H1 (cell line): ENCODE results near the gene TBX21. TPM values are rescaled to one million over a fixed set of nuclear protein-coding genes. Genes with fewer than 3 reads are reported as not detected.

Experiments
- CTCF ChIA-PET: fragments of 300-600 bp; sonication (Branson Sonifier 250); formaldehyde crosslinking; loops from one replicate; lab custom pipeline; 2021; ENCODE audit not compliant: partially characterized antibody; lab: Charles Lee
- POLR2A ChIA-PET: fragments of 300-600 bp; sonication (Branson Sonifier 250); formaldehyde crosslinking; loops from one replicate; lab custom pipeline; 2021; ENCODE audit warnings: inconsistent platforms; ENCODE audit not compliant: partially characterized antibody; lab: Charles Lee
- DNase-seq, 2 experiments: peaks; one replicate each; pipeline versions ENCODE4 v3.0.0 to v3.0.0-alpha.2; 2010 to 2022; ENCODE audit warnings: low spot score in 2 of 2, low read depth in 1 of 2, mixed read lengths in 1 of 2
- FAIRE-seq: peaks from 2 replicates; lab custom pipeline; 2011; peaks lifted over from hg19 to GRCh38; lab: Jason Lieb, UNC
- H2AFZ ChIP-seq: 2 replicates; pipeline ENCODE4 v1.8.1; 2012; ENCODE audit warnings: low read length, inconsistent platforms
- H2AK5ac ChIP-seq: 2 replicates; pipeline ENCODE4 v1.6.1; 2013; ENCODE audit warnings: low read depth, low read length
- H2BK120ac ChIP-seq: replicated peaks from 2 replicates; pipeline ENCODE3; 2013; ENCODE audit warnings: low read depth, low read length, inconsistent platforms
- H2BK12ac ChIP-seq: 2 replicates; pipeline ENCODE4 v1.6.1; 2013; ENCODE audit warnings: low read depth, low read length
- H2BK15ac ChIP-seq: 2 replicates; pipeline ENCODE4 v1.6.1; 2013; ENCODE audit warnings: low read length
- H2BK20ac ChIP-seq: 2 replicates; pipeline ENCODE4 v1.6.1; 2013; ENCODE audit warnings: low read length
- H2BK5ac ChIP-seq: 2 replicates; pipeline ENCODE4 v1.6.1; 2013; ENCODE audit warnings: low read depth, low read length
- H3K14ac ChIP-seq: 2 replicates; pipeline ENCODE4 v1.6.1; 2013; ENCODE audit warnings: inconsistent platforms; ENCODE audit not compliant: insufficient read length
- H3K18ac ChIP-seq: 2 replicates; pipeline ENCODE4 v1.6.1; 2013; ENCODE audit warnings: low read length; ENCODE audit errors: extremely low read depth
- H3K23ac ChIP-seq: 2 replicates; pipeline ENCODE4 v1.6.1; 2013; ENCODE audit warnings: inconsistent platforms; ENCODE audit not compliant: insufficient read length
- H3K23me2 ChIP-seq: 2 replicates; pipeline ENCODE4 v1.6.1; 2013; ENCODE audit warnings: low read depth, low read length
- H3K27ac ChIP-seq: 2 replicates; pipeline ENCODE4 v1.6.1; 2011; ENCODE audit warnings: low read depth, low read length, inconsistent platforms
- H3K27me3 ChIP-seq, 4 experiments: replicated peaks in 1 of 4; 1 replicate in 1 of 4; 2 replicates in 3 of 4; pipeline versions ENCODE4 v1.6.1 to v1.8.1; 2011 to 2013; ENCODE audit warnings: low read length in 3 of 4, mild to moderate bottlenecking in 3 of 4, inconsistent platforms in 2 of 4, mixed read lengths in 2 of 4, moderate library complexity in 1 of 4; ENCODE audit not compliant: control insufficient read depth in 3 of 4, insufficient read depth in 3 of 4; ENCODE audit errors: extremely low read depth in 1 of 4
- H3K36me3 ChIP-seq, 4 experiments: 2 replicates each; pipeline versions ENCODE4 v1.6.1 to v1.8.1; 2011 to 2013; ENCODE audit warnings: mild to moderate bottlenecking in 4 of 4, low read length in 3 of 4, moderate library complexity in 2 of 4, control low read depth in 1 of 4, inconsistent platforms in 1 of 4; ENCODE audit not compliant: insufficient read depth in 4 of 4, control insufficient read depth in 2 of 4
- H3K4ac ChIP-seq: replicated peaks from 2 replicates; pipeline ENCODE3; 2013; ENCODE audit warnings: low read length, low read depth, mixed read lengths, inconsistent platforms; ENCODE audit not compliant: insufficient read length
- H3K4me1 ChIP-seq, 4 experiments: replicated peaks in 1 of 4; 1 replicate in 1 of 4; 2 replicates in 3 of 4; pipeline versions ENCODE4 v1.6.1 to v1.8.1; 2011 to 2013; ENCODE audit warnings: low read length in 3 of 4, inconsistent platforms in 2 of 4, mixed read lengths in 1 of 4; ENCODE audit not compliant: insufficient read depth in 4 of 4, control insufficient read depth in 3 of 4
- H3K4me2 ChIP-seq, 2 experiments: 2 replicates each; pipeline versions ENCODE4 v1.6.1 to v1.8.1; 2011 to 2013; ENCODE audit warnings: low read depth in 2 of 2, low read length in 2 of 2, control low read depth in 1 of 2, inconsistent platforms in 1 of 2, mild to moderate bottlenecking in 1 of 2; ENCODE audit not compliant: insufficient read depth in 1 of 2
- H3K4me3 ChIP-seq, 4 experiments: fragments of 200-600, 300-600 bp in 1 of 4; sonication (generic), shearing (Covaris generic), sonication (Bioruptor Twin) in 1 of 4; 2 replicates each; pipeline versions ENCODE4 v1.5.1 to v1.8.1; 2011 to 2016; ENCODE audit warnings: low read length in 4 of 4, low read depth in 3 of 4, control low read depth in 2 of 4, inconsistent platforms in 2 of 4, mild to moderate bottlenecking in 2 of 4, mixed read lengths in 1 of 4, moderate library complexity in 1 of 4; ENCODE audit not compliant: insufficient read depth in 2 of 4; ENCODE audit errors: extremely low read depth in 1 of 4
- H3K56ac ChIP-seq: replicated peaks from 2 replicates; pipeline ENCODE3; 2013; ENCODE audit warnings: low read depth, mild to moderate bottlenecking, mixed read lengths, low read length, inconsistent platforms; ENCODE audit not compliant: insufficient read length
- H3K79me1 ChIP-seq: 2 replicates; pipeline ENCODE4 v1.6.1; 2013; ENCODE audit warnings: low read depth, low read length, control low read depth
- H3K79me2 ChIP-seq, 2 experiments: 2 replicates each; pipeline versions ENCODE4 v1.6.1 to v1.8.1; 2012 to 2013; ENCODE audit warnings: low read length in 2 of 2, mild to moderate bottlenecking in 2 of 2, inconsistent platforms in 1 of 2; ENCODE audit not compliant: insufficient read depth in 2 of 2, control insufficient read depth in 1 of 2
- H3K9ac ChIP-seq, 4 experiments: replicated peaks in 1 of 4; 1 replicate in 1 of 4; 2 replicates in 3 of 4; pipeline versions ENCODE4 v1.6.1 to v1.8.1; 2011 to 2013; ENCODE audit warnings: low read depth in 3 of 4, low read length in 3 of 4, control low read depth in 2 of 4, mild to moderate bottlenecking in 2 of 4, moderate library complexity in 2 of 4, inconsistent platforms in 1 of 4; ENCODE audit errors: extremely low read depth in 1 of 4
- H3K9me3 ChIP-seq, 2 experiments: 2 replicates each; pipeline versions ENCODE4 v1.6.1 to v1.8.1; 2012 to 2013; ENCODE audit warnings: mild to moderate bottlenecking in 2 of 2, moderate library complexity in 2 of 2, control low read depth in 1 of 2, inconsistent platforms in 1 of 2, low read depth in 1 of 2, low read length in 1 of 2, mixed read lengths in 1 of 2; ENCODE audit not compliant: insufficient read depth in 2 of 2
- H4K20me1 ChIP-seq, 2 experiments: replicated peaks in 1 of 2; 2 replicates each; pipeline versions ENCODE3 to v1.8.1; 2011 to 2013; ENCODE audit warnings: inconsistent platforms in 2 of 2, low read length in 2 of 2, mild to moderate bottlenecking in 1 of 2; ENCODE audit not compliant: insufficient read depth in 2 of 2, control insufficient read depth in 1 of 2
- H4K5ac ChIP-seq: 2 replicates; pipeline ENCODE4 v1.6.1; 2013; ENCODE audit warnings: low read length, low read depth, mixed read lengths, inconsistent platforms; ENCODE audit not compliant: insufficient read length
- H4K8ac ChIP-seq: 2 replicates; pipeline ENCODE4 v1.8.0; 2013; ENCODE audit warnings: mild to moderate bottlenecking, moderate library complexity, low read length, inconsistent platforms; ENCODE audit not compliant: insufficient read depth; ENCODE audit errors: extremely low read depth
- H4K91ac ChIP-seq: replicated peaks from 2 replicates; pipeline ENCODE3; 2013; ENCODE audit warnings: low read length, mixed read lengths, inconsistent platforms; ENCODE audit not compliant: insufficient read length
- ASH2L ChIP-seq: fragments of 200-600, 300-600 bp; sonication (generic); IDR thresholded peaks from one replicate; pipeline ENCODE4 v1.7.1; 2017; ENCODE audit warnings: low read length
- BCL11A ChIP-seq, 2 experiments: IDR thresholded peaks; one replicate each; pipeline ENCODE4 v1.6.1; 2011; ENCODE audit warnings: low read depth in 2 of 2, low read length in 2 of 2, mild to moderate bottlenecking in 2 of 2
- CBX8 ChIP-seq: fragments of 300-800, 300-1000 bp; sonication (generic); IDR thresholded peaks from 2 replicates; pipeline ENCODE4 v1.7.1; 2016; ENCODE audit warnings: low read depth, low read length, borderline replicate concordance
- CTCF ChIP-seq, 3 experiments: IDR thresholded peaks; 1 replicate in 2 of 3; 2 replicates in 1 of 3; pipeline versions ENCODE4 v1.5.1 to v1.6.1; 2011; ENCODE audit warnings: low read length in 3 of 3, mild to moderate bottlenecking in 3 of 3, inconsistent platforms in 2 of 3, low read depth in 1 of 3, moderate library complexity in 1 of 3; ENCODE audit not compliant: insufficient read depth in 1 of 3; ENCODE audit errors: control extremely low read depth in 1 of 3
- HDAC6 ChIP-seq: IDR thresholded peaks from one replicate; pipeline ENCODE4 v1.7.1; 2012; ENCODE audit warnings: low read depth, mild to moderate bottlenecking, inconsistent platforms, low read length, moderate library complexity
- JUN ChIP-seq: IDR thresholded peaks from 2 replicates; pipeline ENCODE4 v1.6.1; 2011; ENCODE audit warnings: low read depth, mild to moderate bottlenecking, improper control_type of control experiment, low read length
- KDM4A ChIP-seq: IDR thresholded peaks from one replicate; pipeline ENCODE4 v1.7.1; 2012; ENCODE audit warnings: low read depth, mild to moderate bottlenecking, moderate library complexity, low read length, inconsistent platforms; ENCODE audit not compliant: severe bottlenecking
- NRF1 ChIP-seq: IDR thresholded peaks from 2 replicates; pipeline ENCODE4 v1.6.1; 2011; ENCODE audit warnings: mild to moderate bottlenecking, low read depth, low read length, improper control_type of control experiment
- POLR2AphosphoS5 ChIP-seq: IDR thresholded peaks from 2 replicates; pipeline ENCODE4 v1.6.1; 2011; ENCODE audit warnings: low read depth, low read length
- RXRA ChIP-seq: IDR thresholded peaks from 2 replicates; pipeline ENCODE4 v1.6.1; 2011; ENCODE audit warnings: low read depth, mild to moderate bottlenecking, low read length, moderate library complexity; ENCODE audit not compliant: insufficient read depth
- WGBS, 2 experiments: shearing (Covaris generic) in 1 of 2; methylation state at CpG; one replicate each; pipeline versions ENCODE4 v1.1.6 to v1.1.7; 2013 to 2015; ENCODE audit warnings: low lambda C conversion rate in 2 of 2, mixed read lengths in 2 of 2, inconsistent platforms in 1 of 2, low coverage in 1 of 2, missing lambda C conversion rate in 1 of 2; ENCODE audit not compliant: insufficient replicate concordance in 2 of 2, insufficient coverage in 1 of 2, insufficient read length in 1 of 2; ENCODE audit errors: extremely low coverage in 1 of 2, missing lambda C conversion rate in 1 of 2; 5-methylcytosine and 5-hydroxymethylcytosine counted together
- polyA plus RNA-seq, 7 experiments: library from polyadenylated mRNA; depleted of rRNA in 3 of 7; stranded (reverse) in 5 of 7; unstranded in 2 of 7; fragments of >200 nt in 5 of 7; fragments of 200-250 nt in 2 of 7; gene quantifications; 1 replicate in 5 of 7; 2 replicates in 1 of 7; 4 replicates in 1 of 7; pipeline versions ENCODE4 v1.2.1 to v1.2.3, GENCODE V29; 2011 to 2013; ENCODE audit warnings: missing spikeins in 2 of 7, mixed read lengths in 2 of 7
- total RNA-seq: library from RNA; stranded (reverse); fragmentation: NEBNext Ultra II Directional; extraction: Animal tissue kit (Norgen Biotek cat#: 25700); gene quantifications from 2 replicates; pipeline ENCODE4 v1.2.1, GENCODE V29; 2021

Gene TBX21
- total and polyA plus RNA-seq, 2 of the 8 experiments (the other 6 are each of a cell fraction or from before 2014, with no cell fraction given), result not detected

- ChIA-PET POLR2A (interaction anchor here (0.7 to 41.8 kb wide), 4 partner anchors 12 to 39 kb away, joined by 3 to 1575 read pairs (median 4); partner anchors contain the start of gene KPNB1), CTCF (interaction anchor here (10.3 to 19.8 kb wide), 2 partner anchors 14 to 33 kb away, joined by 146 to 441 read pairs; partner anchors contain the start of gene TBX21)
- H3K56ac ChIP-seq, result no peak overlapping the region
- H2BK12ac ChIP-seq, result no peak overlapping the region
- FAIRE-seq, result no peak
- no peak overlapping the region for H3K4me3 ChIP-seq
- DNase-seq, result no peak
- no peaks in the 10 kb centered on the region for H3K79me1 ChIP-seq
- H4K5ac ChIP-seq, result no peak overlapping the region
- no peak overlapping the region for H3K23ac ChIP-seq
- no peak overlapping the region for H4K91ac ChIP-seq
- no peaks in the 10 kb centered on the region; a peak in 1 of 7 replicates for H3K4me1 ChIP-seq
- H3K4me2 ChIP-seq, result no peak overlapping the region
- no peak overlapping the region for H2BK5ac ChIP-seq
- H2BK15ac ChIP-seq, result no peak overlapping the region
- H3K18ac ChIP-seq, result no peak overlapping the region
- H2AFZ ChIP-seq, result no peak overlapping the region
- no peak overlapping the region for H3K14ac ChIP-seq
- 90% methylated on average over 9 of the region's 12 CpGs; no CpG with 5 or more reads in 1 of the 2 experiments for WGBS, 2 experiments
- H2BK120ac ChIP-seq, result no peak overlapping the region
- no peaks in the 10 kb centered on the region for H3K36me3 ChIP-seq
- no peak for TF ChIP-seq KDM4A
- TF ChIP-seq BCL11A (IDR thresholded peaks at IDR 0.05; ENCODE audit: low read depth in 2 of 2, low read length in 2 of 2), result no peak
- TF ChIP-seq POLR2AphosphoS5, result no peak
- no peak for TF ChIP-seq RXRA
- no peak for TF ChIP-seq NRF1
- no peak for TF ChIP-seq CBX8
- TF ChIP-seq CTCF (IDR thresholded peaks at IDR 0.05; ENCODE audit: control extremely low read depth in 1 of 3, insufficient read depth in 1 of 3, low read depth in 1 of 3, low read length in 3 of 3), result no peak
- no peak for TF ChIP-seq HDAC6
- TF ChIP-seq ASH2L, result no peak
- no peak for TF ChIP-seq JUN
- H2BK20ac ChIP-seq, result no peak overlapping the region
- no peak overlapping the region for H3K4ac ChIP-seq
- H4K8ac ChIP-seq, result no peak overlapping the region
- no peak overlapping the region for H3K9ac ChIP-seq
- H3K27ac ChIP-seq, result no peak overlapping the region
- H3K79me2 ChIP-seq, result no peaks in the 10 kb centered on the region
- peaks cover 0 to 2% (median 0%) of the 10 kb centered on the region in 4 experiments; a peak in 2 of 7 replicates for H3K27me3 ChIP-seq
- no peaks in the 10 kb centered on the region for H3K9me3 ChIP-seq
- H4K20me1 ChIP-seq, result peaks cover 0 to 2% of the 10 kb centered on the region in 2 experiments
- no peak overlapping the region for H2AK5ac ChIP-seq
- no peaks in the 10 kb centered on the region for H3K23me2 ChIP-seq
Measured at GRCh38 chr17:47702391-47702995, 30.5 kb upstream of the TBX21 start.
